ENCODE measurements around the gene SLC25A13.

Gene SLC25A13

DNA sequence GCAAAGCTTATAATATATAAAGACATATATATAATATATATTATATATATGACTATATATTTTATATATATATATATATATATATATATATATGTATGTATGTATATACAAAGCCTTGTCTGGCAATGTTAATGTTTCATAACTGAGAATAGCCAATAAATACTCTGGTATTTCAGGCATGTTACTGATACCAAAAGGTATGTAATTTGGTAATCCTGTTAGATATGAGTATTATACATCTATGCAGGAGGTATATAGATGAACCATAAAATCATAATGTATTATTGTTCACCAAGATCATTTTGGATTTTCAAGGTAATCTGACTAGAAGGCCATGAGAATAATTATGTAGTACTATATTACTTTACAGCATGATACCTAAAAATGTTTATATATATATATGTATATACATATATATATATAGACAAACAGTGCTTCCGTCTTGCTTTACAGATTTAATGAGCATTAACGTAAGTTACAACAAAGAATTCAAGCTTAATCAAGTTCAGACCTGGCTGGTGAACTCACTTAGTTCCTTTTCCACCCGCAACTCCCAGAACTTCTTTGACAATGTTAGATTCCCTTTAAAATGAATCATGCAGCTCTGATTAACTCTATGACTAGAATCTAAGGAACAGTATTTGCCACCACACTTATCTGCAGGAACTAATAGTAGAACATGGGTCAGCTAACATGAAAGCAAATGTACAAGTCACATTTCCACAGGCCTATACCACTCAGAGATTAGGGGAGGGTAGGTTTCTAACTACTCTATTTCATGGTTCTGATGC lies 82.7 kb downstream of the SLC25A13 start:
- no peak for DNase-seq

DNA sequence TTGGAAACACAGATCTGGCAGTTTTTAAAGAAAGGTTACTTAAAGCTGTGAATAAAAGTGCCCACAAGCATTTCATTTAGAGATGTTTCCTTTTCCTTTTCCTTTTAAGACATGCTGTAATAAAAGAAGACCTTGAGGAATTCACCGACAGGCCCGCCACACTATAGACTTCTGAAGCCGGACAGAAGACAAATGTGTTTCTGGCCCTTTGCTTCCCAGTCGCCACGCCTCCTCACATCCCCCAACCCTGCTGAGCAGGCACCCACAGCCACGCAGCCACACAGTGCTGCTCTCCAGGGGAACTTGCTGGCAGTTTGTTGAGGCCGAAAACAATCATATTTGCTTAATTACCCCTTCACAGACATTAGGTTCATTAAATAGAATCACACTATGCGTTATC lies 83.4 kb downstream of the SLC25A13 start:
- DNase-seq, result no peak

DNA sequence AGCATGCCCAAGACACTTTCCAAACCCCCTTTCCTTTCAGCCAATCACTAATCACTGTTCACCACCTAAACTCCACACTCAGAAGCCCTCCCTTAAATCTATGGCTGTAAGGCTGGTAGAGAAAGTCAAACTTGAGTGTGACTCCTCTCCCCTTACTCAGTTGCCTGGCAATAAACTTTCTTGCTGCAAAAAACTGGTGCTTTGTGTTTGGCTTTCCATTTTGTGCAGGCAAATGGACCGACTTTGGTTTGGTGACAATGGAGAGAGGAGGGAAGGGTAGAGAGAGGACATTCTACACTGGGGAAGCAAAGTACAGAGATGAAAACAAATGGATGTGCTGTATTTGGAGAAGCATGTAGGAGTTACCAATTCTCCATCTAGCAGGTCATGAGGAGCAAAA lies 84.9 kb downstream of the SLC25A13 start:
- DNase-seq, result no peak

GRCh38 chr7:96236198-96237039 lies 85.5 kb downstream of the SLC25A13 start:
- DNase-seq, result no peak

- DNase-seq, result no peak
Observed at GRCh38 chr7:96235281-96235680, 86.6 kb downstream of the SLC25A13 start.

DNA sequence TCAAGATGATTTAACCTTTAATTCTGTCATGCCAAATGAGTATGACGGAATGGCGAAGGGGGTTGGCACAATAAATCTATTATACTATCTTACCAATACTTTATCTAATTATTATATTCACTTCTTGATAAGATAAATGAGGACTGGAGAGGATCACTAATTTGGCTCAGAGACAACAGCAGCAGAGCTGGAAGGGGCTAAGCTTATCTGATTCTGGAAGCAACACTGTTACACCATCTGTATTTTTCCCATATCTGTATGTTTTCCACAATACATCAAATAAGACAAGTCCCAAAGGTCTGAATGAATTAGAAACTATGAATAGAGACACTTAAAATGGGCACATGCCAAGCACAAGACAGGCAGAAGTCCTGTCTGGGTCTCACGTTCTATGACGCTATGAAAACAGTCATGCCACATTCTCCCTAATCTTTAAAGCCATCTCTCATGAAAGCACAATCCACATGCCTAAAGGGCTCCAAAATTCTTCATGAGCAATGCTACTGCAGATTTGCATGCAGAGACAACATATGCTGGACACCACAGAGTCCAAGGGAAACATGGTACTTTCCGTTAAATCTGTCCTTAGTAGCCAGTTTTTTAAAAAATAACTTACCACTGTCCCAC lies 88.3 kb downstream of the SLC25A13 start:
- no peak for DNase-seq

DNA sequence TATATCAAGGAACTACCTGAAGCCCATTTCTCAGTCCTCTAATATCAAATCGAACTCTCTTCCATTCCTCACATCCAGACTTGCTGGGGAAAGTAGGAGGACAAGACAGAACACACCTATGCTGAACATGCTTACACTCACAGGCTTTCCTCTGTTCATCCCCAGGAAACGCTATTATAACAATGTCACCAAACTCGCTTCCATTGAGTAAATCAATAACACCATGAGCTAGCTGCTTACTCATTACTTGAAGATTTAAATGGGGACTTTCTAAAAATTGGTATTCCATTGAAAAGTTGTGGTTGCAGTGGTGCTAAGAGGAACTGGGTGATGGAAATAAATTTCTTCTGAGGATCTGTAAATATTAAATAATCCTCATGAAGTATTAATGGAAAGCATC lies 88.8 kb downstream of the SLC25A13 start:
- no peak for DNase-seq

DNA sequence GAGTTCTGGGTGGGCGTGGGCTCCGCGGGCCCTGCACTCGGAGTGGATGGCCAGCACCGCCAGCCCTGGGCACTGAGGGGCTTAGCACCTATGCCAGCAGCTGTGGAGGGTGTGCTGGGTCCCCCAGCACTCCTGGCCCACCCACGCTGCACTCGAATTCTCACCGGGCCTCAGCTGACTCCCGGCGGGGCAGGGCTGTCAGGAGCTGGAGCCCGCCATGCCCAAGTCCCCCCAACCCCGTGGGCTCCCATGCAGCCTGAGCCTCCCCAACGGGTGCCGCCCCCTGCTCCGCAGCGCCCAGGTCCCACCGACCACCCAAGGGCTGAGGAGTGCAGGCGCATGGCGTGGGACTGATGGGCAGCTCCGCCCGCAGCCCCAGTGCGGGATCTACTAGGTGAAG lies 93.1 kb downstream of the SLC25A13 start:
- no peak for DNase-seq

- no peak for DNase-seq
Observed at GRCh38 chr7:96225251-96225650, 96.6 kb downstream of the SLC25A13 start.

- no peak for DNase-seq
Observed at GRCh38 chr7:96224685-96225084, 97.2 kb downstream of the SLC25A13 start.

DNA sequence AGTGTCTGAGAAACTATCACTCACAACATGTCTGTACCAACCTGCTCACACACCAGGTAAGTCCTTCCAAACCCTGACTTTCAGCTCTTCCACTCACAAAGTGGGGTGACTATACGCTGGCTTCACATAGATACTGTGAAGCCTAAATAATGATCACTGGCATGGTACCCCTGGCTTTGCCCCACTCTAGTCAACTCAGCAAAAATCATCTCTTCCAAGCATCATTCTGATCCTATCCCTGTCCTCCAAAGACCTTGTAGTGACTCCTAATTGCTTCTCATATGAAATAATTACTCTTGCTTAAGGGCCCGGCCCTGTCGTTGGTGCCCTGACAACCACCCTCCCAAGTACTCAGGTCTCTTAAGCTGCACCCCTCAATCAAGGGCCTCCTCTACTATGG lies 97.8 kb downstream of the SLC25A13 start:
- DNase-seq, result no peak

DNA sequence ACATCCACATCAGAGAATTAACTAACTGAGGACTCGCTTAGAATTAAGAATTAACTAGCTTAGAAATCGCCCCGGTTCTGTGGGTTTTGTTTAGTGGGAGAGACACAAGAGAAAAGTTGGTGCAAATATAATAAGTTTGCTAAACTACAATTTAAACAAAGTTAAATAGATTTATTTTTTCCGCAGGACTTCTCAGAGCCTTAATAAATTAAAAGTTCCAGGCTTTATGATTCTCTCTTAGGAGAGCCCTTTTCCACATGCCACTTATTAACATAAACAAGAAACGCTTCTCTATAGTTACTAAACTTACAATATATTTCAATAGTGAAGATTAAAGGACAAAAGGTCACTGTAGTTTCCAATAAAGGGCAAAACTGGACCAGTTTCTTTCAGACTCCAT lies 100.0 kb downstream of the SLC25A13 start:
- no peak for DNase-seq

GRCh38 chr7:96219378-96220130 lies 102.3 kb downstream of the SLC25A13 start:
- DNase-seq, result no peak

- no peak for DNase-seq
Observed at GRCh38 chr7:96218664-96219243, 103.1 kb downstream of the SLC25A13 start.

DNA sequence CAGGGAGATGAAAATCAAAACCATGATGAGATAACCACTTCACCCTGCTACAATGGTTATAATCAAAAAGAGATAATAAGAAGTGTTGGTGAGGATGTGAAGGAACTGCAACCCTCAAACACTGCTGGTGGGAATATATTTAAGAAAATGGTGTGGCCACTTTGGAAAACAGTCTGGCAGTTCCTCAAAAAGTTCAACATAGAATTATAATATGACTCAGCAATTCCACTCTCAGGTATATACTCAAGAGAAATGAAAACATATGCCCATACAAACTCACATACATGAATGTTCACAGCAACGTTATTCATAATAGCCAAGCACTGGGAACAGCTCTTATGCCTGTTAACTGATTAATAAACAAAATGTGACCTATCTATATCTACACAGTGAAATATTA lies 104.8 kb downstream of the SLC25A13 start:
- DNase-seq, result no peak

DNA sequence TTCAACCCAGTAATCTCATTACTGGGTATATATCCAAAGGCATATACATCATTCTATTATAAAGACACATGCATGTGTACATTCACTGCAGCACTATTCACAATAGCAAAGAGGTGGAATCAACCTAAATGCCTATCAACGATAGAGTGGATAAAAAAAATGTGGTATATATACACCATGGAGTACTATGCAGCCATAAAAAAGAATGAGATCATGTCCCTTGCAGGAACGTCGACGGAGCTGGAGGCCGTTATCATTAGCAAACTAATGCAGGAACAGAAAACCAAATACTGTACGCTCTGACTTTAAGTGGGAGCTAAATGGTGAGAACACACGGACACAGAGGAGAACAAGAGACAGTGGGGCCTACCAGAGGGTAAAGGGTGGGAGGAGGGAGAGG lies 105.5 kb downstream of the SLC25A13 start:
- DNase-seq, result no peak

- no peak for DNase-seq
Observed at GRCh38 chr7:96212474-96212873, 109.4 kb downstream of the SLC25A13 start.

DNA sequence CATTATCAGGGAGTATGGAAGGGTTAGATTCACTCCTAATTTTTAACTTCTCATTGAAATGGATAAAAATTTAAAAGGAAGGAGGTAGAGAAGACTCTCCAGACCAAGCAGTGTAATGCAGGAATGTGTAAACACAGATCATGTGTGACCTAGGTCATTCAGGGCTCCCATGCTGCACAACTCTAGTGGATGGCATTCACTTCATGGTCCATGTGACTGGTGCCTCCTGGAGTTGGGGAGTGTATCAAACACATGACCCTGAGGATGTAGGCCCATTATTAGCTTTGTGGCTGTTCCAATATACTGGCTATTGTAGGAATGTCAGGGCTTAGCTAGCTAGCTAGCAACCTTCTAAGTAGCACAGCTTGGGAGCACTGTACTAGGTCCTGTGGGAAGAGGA lies 109.9 kb downstream of the SLC25A13 start:
- no peak for DNase-seq

- no peak for DNase-seq
Observed at GRCh38 chr7:96205665-96206064, 116.2 kb downstream of the SLC25A13 start.

- no peak for DNase-seq
Observed at GRCh38 chr7:96204601-96205000, 117.3 kb downstream of the SLC25A13 start.

DNA sequence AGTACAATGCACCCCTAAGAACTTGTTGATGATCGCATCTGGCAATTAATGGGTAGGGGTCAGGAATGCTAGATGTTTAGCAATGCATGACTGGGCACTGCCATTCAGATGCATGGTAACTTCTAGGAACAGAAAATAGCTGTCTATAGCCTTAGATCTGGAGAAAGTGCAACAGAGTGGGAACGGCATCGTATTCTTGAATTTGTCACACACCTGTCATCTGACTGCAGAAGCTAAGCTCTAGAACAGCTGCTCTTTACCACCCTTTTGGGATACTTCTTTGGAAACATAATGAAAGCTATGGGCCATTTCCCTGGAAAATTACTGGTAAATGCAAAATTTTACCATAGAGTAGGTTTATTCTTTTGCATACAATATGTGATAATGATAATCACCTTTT lies 118.1 kb downstream of the SLC25A13 start:
- no peak for DNase-seq

GRCh38 chr7:96202102-96202501 lies 119.8 kb downstream of the SLC25A13 start:
- no peak for DNase-seq

DNA sequence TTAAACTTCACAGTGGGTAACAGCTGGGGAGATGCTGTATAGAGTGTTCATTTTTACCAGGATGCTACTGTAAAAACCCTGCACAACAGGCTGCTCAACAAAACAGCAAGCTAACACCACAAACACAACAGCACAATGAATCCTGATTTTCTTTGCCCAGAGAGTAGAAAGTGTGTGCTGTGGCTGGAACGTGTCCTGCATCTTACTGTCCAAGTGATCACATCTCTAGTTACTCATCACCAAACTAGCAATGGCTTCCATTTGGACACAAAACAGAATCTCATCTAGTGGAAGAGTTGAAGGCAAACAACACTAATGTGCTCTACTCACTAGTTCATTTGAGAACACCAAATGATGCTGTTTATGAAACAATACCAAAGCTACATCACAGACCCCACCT lies 121.2 kb downstream of the SLC25A13 start:
- DNase-seq, result no peak
